ENCODE measurements around the gene SERPINA5. TPM values are rescaled to one million over a fixed set of nuclear protein-coding genes. Genes with fewer than 3 reads are reported as not detected.

SERPINA5 gene
- total RNA-seq, 3 donors from 2014 or later (not counting 1 experiment from before 2014, with no cell fraction given) = not detected

GRCh38 chr14:94568186-94568585 is 13.0 kb upstream of the SERPINA5 start:
- Mint-ChIP-seq H3K27me3 (ENCODE audit: low read depth in 2 of 2) (peaks cover 6% of the 10 kb centered on the region in 2 donors), H3K4me1 (no peaks in the 10 kb centered on the region), H3K27ac (no peak overlapping the region), H3K4me3 (no peak overlapping the region), H3K36me3 (no peaks in the 10 kb centered on the region), H3K9me3 (no peaks in the 10 kb centered on the region)
- intact Hi-C loops (cut with micrococcal nuclease) = no loop called here
- no peak for TF ChIP-seq CTCF (IDR thresholded peaks at IDR 0.05)
- Histone ChIP-seq H3K9me3 (ENCODE audit: control insufficient read depth, insufficient read depth, low read length) (no peaks in the 10 kb centered on the region), H3K4me1 (ENCODE audit: control insufficient read depth, insufficient read depth, low read length) (no peaks in the 10 kb centered on the region), H3K27ac (ENCODE audit: low read length) (no peak overlapping the region), H3K4me3 (ENCODE audit: low read length) (no peak overlapping the region), H3K27me3 (ENCODE audit: control insufficient read depth, insufficient read depth, low read length) (no peaks in the 10 kb centered on the region), H3K36me3 (ENCODE audit: control insufficient read depth, insufficient read depth, low read length) (no peaks in the 10 kb centered on the region)
- WGBS (ENCODE audit: insufficient coverage) = 85% methylated on average over 9 of the region's 9 CpGs
- ATAC-seq = no peak
- DNase-seq = no peak

DNA sequence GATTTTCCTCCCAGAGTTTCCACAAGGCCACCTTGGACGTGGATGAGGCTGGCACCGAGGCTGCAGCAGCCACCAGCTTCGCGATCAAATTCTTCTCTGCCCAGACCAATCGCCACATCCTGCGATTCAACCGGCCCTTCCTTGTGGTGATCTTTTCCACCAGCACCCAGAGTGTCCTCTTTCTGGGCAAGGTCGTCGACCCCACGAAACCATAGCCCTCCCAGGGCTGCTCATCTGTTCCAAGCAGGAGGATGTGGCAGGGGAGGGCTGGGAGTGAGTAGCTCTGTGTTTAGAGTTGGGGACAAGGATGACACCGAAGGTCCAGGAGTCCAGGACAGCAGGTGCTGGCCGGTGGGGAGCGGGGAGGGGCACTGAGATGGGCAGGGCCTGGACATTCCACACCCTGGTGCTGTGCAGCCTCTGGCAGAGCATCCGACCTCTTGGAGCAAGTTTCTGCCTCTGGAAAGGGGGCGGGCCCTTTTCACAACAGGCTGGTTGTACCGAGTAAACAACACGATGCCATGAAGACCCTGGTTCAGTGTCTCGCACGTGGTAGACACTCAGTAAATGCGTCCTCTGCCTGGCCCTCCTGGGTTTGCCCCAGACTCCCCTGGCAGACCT is 11.7 kb upstream of the SERPINA5 start:
- 89% methylated on average over 20 of the region's 20 CpGs for WGBS (ENCODE audit: insufficient coverage)
- intact Hi-C loops (cut with micrococcal nuclease) = no loop called here
- no peak for TF ChIP-seq CTCF (IDR thresholded peaks at IDR 0.05)

DNA sequence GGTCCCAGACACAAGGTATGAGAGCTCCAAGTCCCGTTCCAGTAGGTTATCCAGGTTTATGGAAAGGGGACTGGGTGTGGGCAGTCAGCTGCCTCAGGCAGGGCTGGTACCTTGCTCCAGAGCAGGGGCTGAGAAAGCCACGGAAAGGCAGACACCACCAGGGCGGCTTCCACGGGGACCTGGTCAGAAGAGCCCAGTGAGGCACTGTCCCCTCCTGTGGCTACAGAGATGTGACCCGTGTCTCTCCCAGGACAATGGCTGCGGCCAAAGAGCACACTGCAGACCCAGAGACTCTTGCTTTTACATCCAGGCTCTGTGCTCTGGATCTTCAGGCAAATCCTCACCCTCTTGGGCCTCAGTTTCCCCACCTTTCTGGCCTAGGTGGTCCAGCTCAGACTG is 11.2 kb upstream of the SERPINA5 start:
- WGBS (ENCODE audit: insufficient coverage) = 83% methylated on average over 6 of the region's 6 CpGs
- DNase-seq = no peak
- Histone ChIP-seq H3K4me3 (ENCODE audit: low read length) (no peak overlapping the region), H3K27ac (ENCODE audit: low read length) (no peak overlapping the region), H3K27me3 (ENCODE audit: control insufficient read depth, insufficient read depth, low read length) (no peaks in the 10 kb centered on the region), H3K36me3 (ENCODE audit: control insufficient read depth, insufficient read depth, low read length) (no peaks in the 10 kb centered on the region), H3K4me1 (ENCODE audit: control insufficient read depth, insufficient read depth, low read length) (no peaks in the 10 kb centered on the region), H3K9me3 (ENCODE audit: control insufficient read depth, insufficient read depth, low read length) (no peaks in the 10 kb centered on the region)
- ATAC-seq = no peak
- Mint-ChIP-seq H3K9me3 (no peaks in the 10 kb centered on the region), H3K27me3 (ENCODE audit: low read depth in 2 of 2) (peaks cover 0 to 3% of the 10 kb centered on the region in 2 donors), H3K4me1 (no peaks in the 10 kb centered on the region), H3K4me3 (no peak overlapping the region), H3K27ac (no peak overlapping the region), H3K36me3 (no peaks in the 10 kb centered on the region)
- intact Hi-C loops (cut with micrococcal nuclease) = no loop called here
- TF ChIP-seq CTCF (IDR thresholded peaks at IDR 0.05) = no peak

More for the DNA sequence above, 11.7 kb upstream of the SERPINA5 start:
- H3K27ac Mint-ChIP-seq = no peak overlapping the region
- H3K27me3 Mint-ChIP-seq (ENCODE audit: low read depth in 2 of 2) = peaks cover 0 to 3% of the 10 kb centered on the region in 2 donors
- H3K36me3 Mint-ChIP-seq = no peaks in the 10 kb centered on the region
- Histone ChIP-seq H3K36me3 (ENCODE audit: control insufficient read depth, insufficient read depth, low read length) (no peaks in the 10 kb centered on the region), H3K9me3 (ENCODE audit: control insufficient read depth, insufficient read depth, low read length) (no peaks in the 10 kb centered on the region), H3K4me3 (ENCODE audit: low read length) (no peak overlapping the region), H3K4me1 (ENCODE audit: control insufficient read depth, insufficient read depth, low read length) (no peaks in the 10 kb centered on the region), H3K27me3 (ENCODE audit: control insufficient read depth, insufficient read depth, low read length) (no peaks in the 10 kb centered on the region), H3K27ac (ENCODE audit: low read length) (no peak overlapping the region)
- DNase-seq (no peak), ATAC-seq (no peak)
- H3K4me3 Mint-ChIP-seq = no peak overlapping the region
- no peaks in the 10 kb centered on the region for H3K4me1 Mint-ChIP-seq
- no peaks in the 10 kb centered on the region for H3K9me3 Mint-ChIP-seq

- Mint-ChIP-seq H3K27me3 (ENCODE audit: low read depth in 2 of 2) (peaks cover 0 to 3% of the 10 kb centered on the region in 2 donors), H3K27ac (no peak overlapping the region), H3K9me3 (no peaks in the 10 kb centered on the region), H3K36me3 (no peaks in the 10 kb centered on the region), H3K4me1 (no peaks in the 10 kb centered on the region), H3K4me3 (no peak overlapping the region)
- intact Hi-C loops (cut with micrococcal nuclease) = no loop called here
- 87% methylated on average over 9 of the region's 9 CpGs for WGBS (ENCODE audit: insufficient coverage)
- no peaks in the 10 kb centered on the region for H3K27me3 ChIP-seq (ENCODE audit: control insufficient read depth, insufficient read depth, low read length)
- no peaks in the 10 kb centered on the region for H3K9me3 ChIP-seq (ENCODE audit: control insufficient read depth, insufficient read depth, low read length)
- TF ChIP-seq CTCF (IDR thresholded peaks at IDR 0.05) = no peak
- H3K4me3 ChIP-seq (ENCODE audit: low read length) = no peak overlapping the region
- no peak overlapping the region for H3K27ac ChIP-seq (ENCODE audit: low read length)
- ATAC-seq (no peak), DNase-seq (no peak)
- no peaks in the 10 kb centered on the region for H3K36me3 ChIP-seq (ENCODE audit: control insufficient read depth, insufficient read depth, low read length)
- H3K4me1 ChIP-seq (ENCODE audit: control insufficient read depth, insufficient read depth, low read length) = no peaks in the 10 kb centered on the region
Observed at GRCh38 chr14:94570440-94570839, 10.8 kb upstream of the SERPINA5 start.

Measured in natural killer cell (primary cell).